ENCODE measurements around the gene CAPN3.

Gene CAPN3

DNA sequence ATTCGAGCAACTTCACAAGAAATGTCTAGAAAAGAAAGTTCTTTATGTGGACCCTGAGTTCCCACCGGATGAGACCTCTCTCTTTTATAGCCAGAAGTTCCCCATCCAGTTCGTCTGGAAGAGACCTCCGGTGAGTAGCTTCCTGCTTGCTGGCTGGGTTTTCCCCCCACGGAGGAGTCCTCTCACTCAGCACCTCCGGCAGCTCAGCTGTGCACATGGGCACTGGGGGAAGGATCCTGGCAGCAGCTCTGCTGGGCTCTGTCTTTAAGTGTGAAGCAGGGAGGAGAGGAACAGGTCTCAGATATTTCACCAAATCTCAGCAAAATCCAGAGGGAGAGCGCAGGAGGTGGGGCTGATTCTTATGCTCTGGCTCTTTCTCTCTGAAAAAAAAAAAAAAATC, 684 bp downstream of the CAPN3 start:
- Histone ChIP-seq H3K9ac (ENCODE audit: low read length) (no peak overlapping the region), H3K36me3 (ENCODE audit: control insufficient read depth, insufficient read depth, low read length) (no peaks in the 10 kb centered on the region), H3K27ac (ENCODE audit: low read depth, low read length) (no peak overlapping the region), H3K4me3 (ENCODE audit: low read length) (no peak overlapping the region), H3K4me1 (ENCODE audit: control insufficient read depth, insufficient read depth, low read length) (no peaks in the 10 kb centered on the region), H3K27me3 (ENCODE audit: control insufficient read depth, insufficient read depth, low read length) (no peaks in the 10 kb centered on the region)

DNA sequence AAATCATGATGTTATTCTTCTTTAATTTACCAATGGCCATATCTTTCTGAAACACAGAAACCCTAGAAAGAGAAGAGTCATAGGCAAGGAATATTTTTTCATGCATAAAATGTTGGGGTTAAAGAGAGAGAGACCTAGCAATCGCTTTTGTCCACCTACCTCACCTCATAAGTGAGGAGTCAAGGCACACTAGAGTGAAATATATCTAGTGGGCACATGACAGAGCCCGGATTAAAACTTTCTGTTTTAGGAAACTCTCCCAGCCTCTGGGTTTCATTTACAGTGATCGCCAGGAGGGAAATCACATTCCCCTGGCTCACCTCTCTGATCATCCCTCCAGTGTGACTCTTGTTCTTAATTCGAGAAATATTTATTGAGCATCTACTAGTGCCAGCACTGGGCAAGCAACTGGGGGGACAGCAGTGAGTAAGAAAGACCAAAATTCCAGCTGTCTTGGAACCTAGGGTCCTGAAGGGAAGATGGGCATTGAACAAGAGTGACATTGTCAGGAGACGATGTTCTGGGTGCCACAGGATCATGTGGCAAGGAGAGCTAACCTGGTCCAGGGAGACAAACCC, 1.3 kb downstream of the CAPN3 start:
- H3K27me3 ChIP-seq (ENCODE audit: control insufficient read depth, insufficient read depth, low read length), result no peaks in the 10 kb centered on the region
- no peak overlapping the region for H3K27ac ChIP-seq (ENCODE audit: low read depth, low read length)
- H3K4me3 ChIP-seq (ENCODE audit: low read length), result no peak overlapping the region
- no peaks in the 10 kb centered on the region for H3K4me1 ChIP-seq (ENCODE audit: control insufficient read depth, insufficient read depth, low read length)
- no peak overlapping the region for H3K9ac ChIP-seq (ENCODE audit: low read length)
- H3K36me3 ChIP-seq (ENCODE audit: control insufficient read depth, insufficient read depth, low read length), result no peaks in the 10 kb centered on the region

DNA sequence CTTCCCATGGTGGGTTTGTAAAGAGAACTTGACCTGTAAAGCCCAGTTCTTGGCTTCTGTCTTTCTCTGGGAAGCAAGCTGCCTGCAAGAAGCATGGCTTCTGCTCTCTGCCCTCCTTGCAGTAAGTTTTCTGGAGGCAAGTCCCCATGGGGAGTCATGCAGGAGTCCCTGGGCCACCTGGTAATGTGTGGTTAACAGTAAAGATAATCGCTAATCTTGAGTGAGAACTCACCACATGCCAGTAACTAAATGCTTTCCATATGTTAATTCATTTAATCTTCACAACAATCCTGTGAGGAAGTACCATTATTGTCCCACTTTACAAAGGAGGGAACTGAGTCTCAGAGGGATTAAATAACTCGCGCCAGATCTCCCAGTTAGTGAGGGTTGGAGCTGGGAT, 4.2 kb downstream of the CAPN3 start:
- Histone ChIP-seq H3K4me1 (ENCODE audit: control insufficient read depth, insufficient read depth, low read length) (no peaks in the 10 kb centered on the region), H3K9ac (ENCODE audit: low read length) (no peak overlapping the region), H3K36me3 (ENCODE audit: control insufficient read depth, insufficient read depth, low read length) (no peaks in the 10 kb centered on the region), H3K4me3 (ENCODE audit: low read length) (no peak overlapping the region), H3K27me3 (ENCODE audit: control insufficient read depth, insufficient read depth, low read length) (no peaks in the 10 kb centered on the region), H3K27ac (ENCODE audit: low read depth, low read length) (no peak overlapping the region)

DNA sequence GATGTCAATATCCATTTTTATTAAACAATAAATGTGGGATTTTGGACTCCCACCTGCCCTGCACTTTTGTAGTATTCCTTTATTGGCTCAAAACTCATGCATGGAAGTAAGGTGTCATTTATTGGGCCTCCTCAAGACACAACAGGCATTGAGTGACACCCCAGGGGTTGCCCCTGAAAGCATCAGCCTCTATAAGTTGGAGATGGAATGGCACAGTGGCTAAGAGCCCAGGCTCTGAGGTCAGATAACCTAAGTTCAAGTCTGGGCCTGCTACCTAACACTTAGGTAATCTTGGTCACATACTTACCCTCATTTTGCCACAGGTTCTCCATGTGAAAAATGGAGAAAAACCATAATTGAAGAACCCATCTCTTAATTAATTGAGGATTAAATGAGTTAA, 4.6 kb downstream of the CAPN3 start:
- H3K9ac ChIP-seq (ENCODE audit: low read length), result no peak overlapping the region

DNA sequence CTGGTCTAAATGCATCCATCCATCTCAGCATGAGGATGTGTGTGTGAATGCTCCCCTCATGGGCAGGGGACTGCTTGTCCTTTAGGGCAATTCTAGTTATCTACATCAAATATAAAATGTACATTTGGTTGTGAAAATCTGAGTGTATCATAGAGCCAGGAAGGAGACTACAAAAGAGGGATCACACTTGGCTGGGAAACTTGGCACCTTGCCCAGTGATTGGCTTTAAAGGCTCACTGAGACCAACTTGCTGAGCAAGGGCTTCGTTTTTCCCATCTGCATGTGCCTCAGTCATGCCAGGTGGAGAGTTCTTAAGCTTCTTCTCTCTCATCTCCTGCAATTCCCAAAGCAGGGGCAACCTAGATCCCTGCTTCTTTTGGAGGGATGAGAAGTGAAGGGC, 5.2 kb downstream of the CAPN3 start:
- Histone ChIP-seq H3K36me3 (ENCODE audit: control insufficient read depth, insufficient read depth, low read length) (no peaks in the 10 kb centered on the region), H3K4me3 (ENCODE audit: low read length) (no peak overlapping the region), H3K27me3 (ENCODE audit: control insufficient read depth, insufficient read depth, low read length) (no peaks in the 10 kb centered on the region), H3K4me1 (ENCODE audit: control insufficient read depth, insufficient read depth, low read length) (no peaks in the 10 kb centered on the region), H3K9ac (ENCODE audit: low read length) (no peak overlapping the region), H3K27ac (ENCODE audit: low read depth, low read length) (no peak overlapping the region)

More for the DNA sequence above, 4.6 kb downstream of the CAPN3 start:
- no peaks in the 10 kb centered on the region for H3K36me3 ChIP-seq (ENCODE audit: control insufficient read depth, insufficient read depth, low read length)
- no peak overlapping the region for H3K27ac ChIP-seq (ENCODE audit: low read depth, low read length)
- no peaks in the 10 kb centered on the region for H3K4me1 ChIP-seq (ENCODE audit: control insufficient read depth, insufficient read depth, low read length)
- H3K4me3 ChIP-seq (ENCODE audit: low read length), result no peak overlapping the region
- H3K27me3 ChIP-seq (ENCODE audit: control insufficient read depth, insufficient read depth, low read length), result no peaks in the 10 kb centered on the region

DNA sequence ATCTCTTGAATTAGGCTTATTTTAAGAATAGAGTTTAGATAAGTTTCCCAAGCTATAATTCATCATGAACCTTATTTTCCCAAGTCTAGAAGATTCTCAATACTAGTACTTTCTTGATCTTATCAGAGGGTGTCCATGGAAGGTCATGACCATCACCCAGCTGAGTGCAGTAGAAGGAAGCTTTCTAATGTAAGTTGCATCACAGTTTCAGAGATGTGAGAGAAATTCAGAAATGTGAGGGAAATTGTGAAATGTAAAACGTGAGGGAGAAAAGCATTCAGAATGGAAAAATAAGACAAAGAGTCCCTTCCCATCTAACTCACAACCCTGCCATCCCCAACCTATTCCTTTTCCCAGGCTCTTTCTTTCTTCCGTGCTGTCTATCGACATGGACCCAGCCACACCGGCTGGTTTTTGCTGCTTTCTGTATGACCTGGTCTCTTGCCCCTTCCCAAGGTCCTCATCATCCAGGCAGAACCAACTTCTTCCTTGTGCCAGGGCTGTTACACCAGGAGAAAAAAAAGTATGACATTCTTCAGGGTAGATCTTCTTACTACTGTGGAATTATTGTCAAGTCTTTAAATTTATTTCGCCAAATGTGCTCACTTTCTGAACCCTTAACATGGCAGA, 6.7 kb downstream of the CAPN3 start:
- H3K9ac ChIP-seq (ENCODE audit: low read length), result no peak overlapping the region
- H3K4me1 ChIP-seq (ENCODE audit: control insufficient read depth, insufficient read depth, low read length), result no peaks in the 10 kb centered on the region
- H3K36me3 ChIP-seq (ENCODE audit: control insufficient read depth, insufficient read depth, low read length), result no peaks in the 10 kb centered on the region
- H3K27ac ChIP-seq (ENCODE audit: low read depth, low read length), result no peak overlapping the region
- H3K27me3 ChIP-seq (ENCODE audit: control insufficient read depth, insufficient read depth, low read length), result no peaks in the 10 kb centered on the region
- H3K4me3 ChIP-seq (ENCODE audit: low read length), result no peak overlapping the region

DNA sequence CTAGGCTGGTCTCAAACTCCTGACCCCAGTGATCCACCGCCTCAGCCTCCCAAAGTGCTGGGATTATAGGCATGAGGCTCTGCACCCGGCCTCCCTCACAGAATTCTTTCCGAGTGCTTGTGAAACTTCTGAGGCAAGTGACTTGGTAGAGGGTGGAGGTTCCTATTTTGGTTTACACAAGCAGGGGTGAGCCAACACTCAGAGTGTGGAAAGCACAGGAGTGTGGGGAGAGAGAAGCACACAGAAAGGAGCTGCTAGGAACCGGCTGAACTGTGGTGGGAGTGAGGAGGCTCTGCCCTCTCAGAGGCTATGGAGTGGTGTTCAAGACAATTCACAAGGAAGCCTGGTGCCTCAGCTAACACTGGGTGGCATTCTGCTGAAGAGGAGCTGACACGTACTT, 7.7 kb downstream of the CAPN3 start:
- no peak overlapping the region for H3K27ac ChIP-seq (ENCODE audit: low read depth, low read length)
- no peak overlapping the region for H3K4me3 ChIP-seq (ENCODE audit: low read length)
- no peak overlapping the region for H3K9ac ChIP-seq (ENCODE audit: low read length)
- no peaks in the 10 kb centered on the region for H3K27me3 ChIP-seq (ENCODE audit: control insufficient read depth, insufficient read depth, low read length)
- H3K36me3 ChIP-seq (ENCODE audit: control insufficient read depth, insufficient read depth, low read length), result no peaks in the 10 kb centered on the region
- no peaks in the 10 kb centered on the region for H3K4me1 ChIP-seq (ENCODE audit: control insufficient read depth, insufficient read depth, low read length)

DNA sequence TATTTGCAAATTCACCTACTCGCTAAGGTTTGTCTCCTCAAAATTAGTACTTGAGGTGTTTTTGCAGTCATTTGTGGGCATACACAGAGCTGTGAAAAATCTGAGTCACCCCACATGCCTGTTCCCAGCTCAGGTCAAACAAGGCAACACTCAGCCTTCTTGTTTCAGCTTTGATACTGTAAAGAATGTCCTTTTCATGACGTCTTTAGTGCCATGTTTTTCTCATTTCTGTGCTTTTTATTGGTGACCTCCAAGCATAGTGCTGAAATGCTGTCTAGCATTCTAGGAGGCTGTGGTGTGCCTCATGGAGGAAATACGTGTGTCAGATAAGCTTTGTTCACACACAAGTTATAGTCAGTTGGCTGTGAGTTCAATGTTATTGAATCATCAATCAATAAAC, 8.8 kb downstream of the CAPN3 start:
- Histone ChIP-seq H3K27me3 (ENCODE audit: control insufficient read depth, insufficient read depth, low read length) (no peaks in the 10 kb centered on the region), H3K27ac (ENCODE audit: low read depth, low read length) (no peak overlapping the region), H3K9ac (ENCODE audit: low read length) (no peak overlapping the region), H3K4me1 (ENCODE audit: control insufficient read depth, insufficient read depth, low read length) (no peaks in the 10 kb centered on the region), H3K4me3 (ENCODE audit: low read length) (no peak overlapping the region), H3K36me3 (ENCODE audit: control insufficient read depth, insufficient read depth, low read length) (no peaks in the 10 kb centered on the region)

DNA sequence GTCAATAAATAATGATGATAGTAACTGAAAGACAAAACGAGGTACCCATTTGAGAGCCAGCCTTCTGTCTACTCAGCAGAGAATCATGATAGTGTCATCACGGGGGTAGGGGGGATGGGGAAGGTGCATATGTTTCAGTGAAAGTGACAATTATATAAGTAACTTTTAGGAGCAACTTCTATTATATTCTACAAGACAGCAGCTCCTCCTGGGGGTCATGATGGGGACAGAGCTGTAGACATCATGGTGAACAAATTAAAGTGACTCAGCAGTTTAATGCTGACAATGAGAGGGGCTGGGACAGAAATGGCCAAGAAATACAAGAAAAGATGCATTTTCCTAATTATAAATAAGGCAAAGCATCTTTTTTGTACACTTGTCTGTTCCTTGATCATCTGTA, 11.8 kb downstream of the CAPN3 start:
- no peaks in the 10 kb centered on the region for H3K36me3 ChIP-seq (ENCODE audit: control insufficient read depth, insufficient read depth, low read length)
- no peak overlapping the region for H3K27ac ChIP-seq (ENCODE audit: low read depth, low read length)
- no peaks in the 10 kb centered on the region for H3K27me3 ChIP-seq (ENCODE audit: control insufficient read depth, insufficient read depth, low read length)
- H3K9ac ChIP-seq (ENCODE audit: low read length), result no peak overlapping the region
- H3K4me3 ChIP-seq (ENCODE audit: low read length), result no peak overlapping the region
- H3K4me1 ChIP-seq (ENCODE audit: control insufficient read depth, insufficient read depth, low read length), result no peaks in the 10 kb centered on the region

DNA sequence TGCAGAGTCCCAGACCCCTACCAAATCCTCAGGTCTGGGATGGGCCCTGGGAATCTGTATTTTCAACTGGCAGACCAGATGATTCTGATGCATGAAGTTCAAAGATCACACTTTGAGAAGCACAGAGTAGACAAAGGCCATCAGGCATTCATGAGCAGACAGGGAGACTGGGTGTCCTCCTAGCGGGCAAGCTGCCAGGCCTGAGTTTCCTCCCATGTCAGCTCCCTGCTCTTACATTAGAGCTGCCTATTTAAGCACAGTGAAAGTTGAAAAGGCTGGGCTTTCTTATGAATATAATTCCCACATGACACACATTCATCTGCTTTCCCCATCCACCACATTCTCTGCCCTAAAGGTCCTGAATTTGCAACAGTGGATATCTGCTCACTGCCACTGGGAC, 14.0 kb downstream of the CAPN3 start:
- Histone ChIP-seq H3K36me3 (ENCODE audit: control insufficient read depth, insufficient read depth, low read length) (no peaks in the 10 kb centered on the region), H3K9ac (ENCODE audit: low read length) (no peak overlapping the region), H3K27ac (ENCODE audit: low read depth, low read length) (no peak overlapping the region), H3K4me1 (ENCODE audit: control insufficient read depth, insufficient read depth, low read length) (no peaks in the 10 kb centered on the region), H3K4me3 (ENCODE audit: low read length) (no peak overlapping the region), H3K27me3 (ENCODE audit: control insufficient read depth, insufficient read depth, low read length) (no peaks in the 10 kb centered on the region)

DNA sequence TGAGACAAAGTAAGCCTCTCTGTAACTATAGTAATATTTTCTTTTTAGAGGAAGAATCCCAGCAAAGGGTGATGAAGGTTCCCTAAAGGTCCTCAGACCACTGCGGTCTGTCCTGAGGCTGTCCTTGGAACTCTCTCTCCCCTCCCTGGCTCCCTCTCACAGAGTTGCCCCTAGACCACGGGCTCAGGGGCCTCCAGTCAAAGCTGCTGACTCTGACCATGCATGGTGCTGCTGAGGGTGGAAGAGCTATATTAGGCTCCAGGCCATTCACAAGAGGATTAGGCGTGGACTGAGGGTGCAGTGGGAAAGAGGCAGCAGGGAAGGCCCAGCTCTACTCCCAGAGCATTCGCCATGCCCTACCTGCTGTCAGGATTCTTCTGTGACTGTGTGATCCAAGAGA, 14.6 kb downstream of the CAPN3 start:
- Histone ChIP-seq H3K27me3 (ENCODE audit: control insufficient read depth, insufficient read depth, low read length) (no peaks in the 10 kb centered on the region), H3K4me3 (ENCODE audit: low read length) (no peak overlapping the region), H3K36me3 (ENCODE audit: control insufficient read depth, insufficient read depth, low read length) (no peaks in the 10 kb centered on the region), H3K9ac (ENCODE audit: low read length) (no peak overlapping the region), H3K27ac (ENCODE audit: low read depth, low read length) (no peak overlapping the region), H3K4me1 (ENCODE audit: control insufficient read depth, insufficient read depth, low read length) (no peaks in the 10 kb centered on the region)

DNA sequence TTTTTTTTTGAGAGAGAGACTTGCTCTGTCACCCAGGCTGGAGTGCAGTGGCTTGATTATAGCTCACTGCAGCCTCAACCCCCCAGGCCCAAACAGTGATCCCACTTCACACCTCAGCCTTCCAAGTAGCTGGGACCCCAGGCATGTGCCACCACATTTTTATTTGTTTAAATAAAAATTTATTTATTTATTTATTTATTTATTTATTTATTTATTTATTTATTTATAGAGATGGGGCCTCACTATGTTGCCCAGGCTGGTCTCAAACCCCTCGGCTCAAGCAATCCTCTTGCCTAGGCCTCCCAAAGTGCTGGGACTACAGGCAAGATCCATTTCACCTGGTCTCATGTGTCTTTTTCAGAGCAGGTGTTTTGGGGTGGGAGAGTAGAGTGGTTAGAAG, 15.5 kb downstream of the CAPN3 start:
- H3K9ac ChIP-seq (ENCODE audit: low read length), result no peak overlapping the region
- H3K4me3 ChIP-seq (ENCODE audit: low read length), result no peak overlapping the region
- H3K4me1 ChIP-seq (ENCODE audit: control insufficient read depth, insufficient read depth, low read length), result no peaks in the 10 kb centered on the region
- no peak overlapping the region for H3K27ac ChIP-seq (ENCODE audit: low read depth, low read length)
- no peaks in the 10 kb centered on the region for H3K27me3 ChIP-seq (ENCODE audit: control insufficient read depth, insufficient read depth, low read length)
- H3K36me3 ChIP-seq (ENCODE audit: control insufficient read depth, insufficient read depth, low read length), result no peaks in the 10 kb centered on the region

DNA sequence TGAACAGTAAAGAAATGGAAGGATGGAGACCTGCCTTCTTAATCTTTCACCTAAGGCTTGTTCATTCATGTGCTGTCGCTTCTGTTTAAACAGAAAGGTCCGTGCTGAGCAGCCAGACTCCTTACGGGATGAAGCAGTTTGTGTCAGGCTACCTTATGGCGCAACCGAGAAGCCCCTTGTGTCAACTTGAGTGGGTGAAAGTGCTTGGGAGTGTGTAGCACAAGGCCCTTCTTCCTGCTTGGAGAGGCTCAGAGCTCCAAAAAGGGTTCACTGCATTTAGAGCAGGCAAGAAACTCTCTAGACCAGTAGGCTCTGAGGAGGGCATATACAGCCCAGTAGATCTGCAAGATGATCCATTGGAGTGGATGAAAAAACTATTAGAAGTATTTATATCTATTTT, 16.0 kb downstream of the CAPN3 start:
- no peak overlapping the region for H3K4me3 ChIP-seq (ENCODE audit: low read length)
- no peaks in the 10 kb centered on the region for H3K36me3 ChIP-seq (ENCODE audit: control insufficient read depth, insufficient read depth, low read length)
- H3K27ac ChIP-seq (ENCODE audit: low read depth, low read length), result no peak overlapping the region
- no peaks in the 10 kb centered on the region for H3K27me3 ChIP-seq (ENCODE audit: control insufficient read depth, insufficient read depth, low read length)
- no peak overlapping the region for H3K9ac ChIP-seq (ENCODE audit: low read length)
- no peaks in the 10 kb centered on the region for H3K4me1 ChIP-seq (ENCODE audit: control insufficient read depth, insufficient read depth, low read length)

Measured in rectal smooth muscle tissue (tissue), 1 donor.